GM12891 (cell line): ENCODE measurements around the gene VARS2.
"Not testable (repeated sequence)": the region's sequence is repeated elsewhere in the genome, so short reads cannot be mapped to it uniquely, and the experiment has no call there.

Experiments
- POLR2A ChIP-seq: IDR thresholded peaks from 2 replicates; pipeline ENCODE4 v1.6.1; 2011; ENCODE audit warnings: low read depth, low read length, control low read depth
- POU2F2 ChIP-seq: IDR thresholded peaks from 2 replicates; pipeline ENCODE4 v1.6.1; 2011; ENCODE audit warnings: low read depth, mild to moderate bottlenecking, control low read depth, low read length, moderate library complexity
- SPI1 ChIP-seq: IDR thresholded peaks from 2 replicates; pipeline ENCODE4 v1.6.1; 2011; ENCODE audit warnings: low read depth, low read length, control low read depth

GRCh38 chr6:30869241-30869749, 44.7 kb upstream of the VARS2 start:
- TF ChIP-seq SPI1, POLR2A, POU2F2: not testable (repeated sequence)
